Endothelial cell of umbilical vein (primary cell): Measurements from ENCODE around the gene IQSEC3. TPM values are rescaled to one million over a fixed set of nuclear protein-coding genes. Genes with fewer than 3 reads are reported as not detected.

Experiments
- BruUV-seq: library from RNA; stranded (reverse); fragments of 400-500 nt; replicated peaks from 2 replicates; lab custom pipeline; 2021; lab: Mats Ljungman, UMichigan
- CTCF ChIA-PET: fragments of 300-600, 350-600 bp; sonication (Branson Sonifier 250); formaldehyde crosslinking; loops from one replicate; lab custom pipeline; 2021; ENCODE audit warnings: antibody characterized with exemption, inconsistent platforms; lab: Charles Lee
- POLR2A ChIA-PET: fragments of 300-600, 350-600 bp; sonication (Branson Sonifier 250); formaldehyde crosslinking; loops from one replicate; lab custom pipeline; 2021; ENCODE audit warnings: antibody characterized with exemption, inconsistent platforms; lab: Charles Lee
- DNase-seq: peaks from one replicate; pipeline ENCODE4 v3.0.0-alpha.2; 2011; ENCODE audit warnings: low read depth, low spot score
- FAIRE-seq: peaks from 2 replicates; lab custom pipeline; 2011; peaks lifted over from hg19 to GRCh38; lab: Jason Lieb, UNC
- H2AFZ ChIP-seq: 2 replicates; pipeline ENCODE4 v1.6.0; 2012; ENCODE audit warnings: low read depth, low read length, control low read depth, inconsistent platforms
- H3K27ac ChIP-seq: 2 replicates; pipeline ENCODE4 v1.5.1; 2011; ENCODE audit warnings: low read depth, mild to moderate bottlenecking, control low read depth, low read length, moderate library complexity; ENCODE audit not compliant: insufficient read depth
- H3K27me3 ChIP-seq, 2 experiments: 2 replicates each; pipeline versions ENCODE4 v1.6.0 to v1.6.1; 2011; ENCODE audit warnings: low read length in 2 of 2, mixed read lengths in 1 of 2; ENCODE audit not compliant: control insufficient read depth in 2 of 2, insufficient read depth in 2 of 2
- H3K36me3 ChIP-seq, 2 experiments: 2 replicates in 1 of 2; 3 replicates in 1 of 2; pipeline ENCODE4 v1.5.1; 2011; ENCODE audit warnings: low read length in 2 of 2, mild to moderate bottlenecking in 1 of 2, moderate library complexity in 1 of 2; ENCODE audit not compliant: control insufficient read depth in 2 of 2, insufficient read depth in 2 of 2; ENCODE audit errors: extremely low read depth in 1 of 2
- H3K4me1 ChIP-seq: 3 replicates; pipeline ENCODE4 v1.5.1; 2011; ENCODE audit warnings: mild to moderate bottlenecking, low read length; ENCODE audit not compliant: control insufficient read depth, insufficient read depth; ENCODE audit errors: extremely low read depth
- H3K4me2 ChIP-seq: 2 replicates; pipeline ENCODE4 v1.6.1; 2011; ENCODE audit warnings: low read length, control low read depth, mixed read lengths; ENCODE audit not compliant: insufficient read depth
- H3K4me3 ChIP-seq, 3 experiments: fragments of 200-600 bp in 1 of 3; sonication (generic), shearing (Covaris generic) in 1 of 3; replicated peaks in 1 of 3; 2 replicates each; pipeline ENCODE4 v1.5.1; 2011 to 2016; ENCODE audit warnings: control low read depth in 3 of 3, low read length in 3 of 3, mild to moderate bottlenecking in 2 of 3, inconsistent platforms in 1 of 3, low read depth in 1 of 3, moderate library complexity in 1 of 3; ENCODE audit not compliant: insufficient read depth in 1 of 3
- H3K79me2 ChIP-seq: 2 replicates; pipeline ENCODE4 v1.6.0; 2012; ENCODE audit warnings: low read length, inconsistent platforms; ENCODE audit not compliant: control insufficient read depth, insufficient read depth
- H3K9ac ChIP-seq: replicated peaks from 2 replicates; pipeline ENCODE3; 2011; ENCODE audit warnings: low read length, control low read depth; ENCODE audit not compliant: insufficient read depth; ENCODE audit errors: extremely low read depth
- H3K9me1 ChIP-seq: replicated peaks from 3 replicates; pipeline ENCODE4 v1.6.0; 2011; ENCODE audit warnings: mild to moderate bottlenecking, low read length; ENCODE audit not compliant: control insufficient read depth, insufficient read depth; ENCODE audit errors: extremely low read depth
- H3K9me3 ChIP-seq: replicated peaks from 2 replicates; pipeline ENCODE4 v1.5.1; 2012; ENCODE audit warnings: low read length, inconsistent platforms; ENCODE audit not compliant: control insufficient read depth, insufficient read depth
- H4K20me1 ChIP-seq: replicated peaks from 2 replicates; pipeline ENCODE3; 2011; ENCODE audit warnings: mild to moderate bottlenecking, low read length; ENCODE audit not compliant: control insufficient read depth, insufficient read depth; ENCODE audit errors: extremely low read depth
- EZH2 ChIP-seq: IDR thresholded peaks from 2 replicates; pipeline ENCODE4 v1.6.1; 2012; ENCODE audit warnings: borderline replicate concordance, low read depth, mild to moderate bottlenecking, moderate library complexity, low read length, inconsistent platforms; ENCODE audit not compliant: severe bottlenecking
- FOS ChIP-seq: IDR thresholded peaks from 2 replicates; pipeline ENCODE4 v1.6.1; 2011; ENCODE audit warnings: mild to moderate bottlenecking, low read length, moderate library complexity, borderline replicate concordance; ENCODE audit not compliant: insufficient read depth
- GATA2 ChIP-seq: IDR thresholded peaks from 2 replicates; pipeline ENCODE4 v1.7.0; 2011; ENCODE audit warnings: low read depth, mild to moderate bottlenecking, moderate library complexity, mixed read lengths, low read length; ENCODE audit not compliant: insufficient read length, insufficient read depth
- MYC ChIP-seq: IDR thresholded peaks from one replicate; pipeline ENCODE4 v1.6.1; 2011; ENCODE audit warnings: mild to moderate bottlenecking, low read depth, low read length
- POLR2AphosphoS5 ChIP-seq: IDR thresholded peaks from 2 replicates; pipeline ENCODE4 v1.6.1; 2012; ENCODE audit warnings: low read depth, mild to moderate bottlenecking, control low read depth, low read length, moderate library complexity; ENCODE audit not compliant: insufficient read depth
- dilution Hi-C: fragments of 300-500 bp; cut with MboI; formaldehyde crosslinking; loops from one replicate; pipeline ENCODE4 v1.15.0; 2019; ENCODE audit warnings: low sequenced_read_pairs; ENCODE audit not compliant: extremely low pct_ligation_motif_present
- intact Hi-C: fragments of 100-400 bp; cut with micrococcal nuclease; formaldehyde crosslinking; loops from one replicate; pipeline ENCODE4 v1.10.0; 2022
- polyA plus RNA-seq, 4 experiments: library from polyadenylated mRNA; depleted of rRNA in 3 of 4; stranded (reverse) in 3 of 4; unstranded in 1 of 4; fragments of >200 nt; gene quantifications; 2 replicates each; pipeline versions ENCODE4 v1.2.1 to v1.2.3, GENCODE V29; 2011 to 2012; ENCODE audit warnings: missing spikeins in 1 of 4
- total RNA-seq: library from RNA; stranded (reverse); gene quantifications from 2 replicates; pipeline ENCODE4 v1.2.3, GENCODE V29; 2021
- TF ChIP-seq, protein P1 (sequence below), 2 donors: IDR thresholded peaks; 1 replicate in 1 of 2; 2 replicates in 1 of 2; pipeline ENCODE4 v1.5.1; 2011; ENCODE audit warnings: low read length in 2 of 2, mild to moderate bottlenecking in 2 of 2, moderate library complexity in 2 of 2, control low read depth in 1 of 2, inconsistent platforms in 1 of 2, low read depth in 1 of 2; ENCODE audit not compliant: insufficient read depth in 1 of 2; ENCODE audit errors: extremely low read depth in 1 of 2

IQSEC3 gene
- total and polyA plus RNA-seq, 2 donors (not counting 3 experiments of a cell fraction or from before 2014, with no cell fraction given): not detected

DNA sequence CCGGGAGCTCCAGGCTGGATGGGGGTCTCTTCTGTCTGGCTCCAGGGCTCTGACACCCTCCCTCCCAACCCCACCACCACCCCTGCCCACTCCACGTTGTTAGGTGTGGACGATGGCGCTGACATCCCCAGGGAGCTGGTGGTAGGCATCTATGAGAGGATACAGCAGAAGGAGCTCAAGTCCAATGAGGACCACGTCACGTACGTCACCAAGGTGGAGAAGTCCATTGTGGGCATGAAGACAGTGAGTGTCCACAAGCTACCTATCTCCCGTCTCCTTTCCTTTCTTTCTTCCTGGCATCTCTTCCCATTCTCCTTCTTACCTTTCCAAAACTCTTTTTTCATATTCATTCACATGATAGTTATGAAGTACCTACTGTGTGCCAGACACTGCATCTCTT lies 95.3 kb downstream of the IQSEC3 start:
- CTCF ChIA-PET: interaction anchor here (1.0 kb wide), 1 partner anchor 9 kb away, joined by 3 read pairs; no protein-coding TSS in a partner anchor
- H3K27me3 ChIP-seq: no peaks in the 10 kb centered on the region
- TF ChIP-seq FOS (no peak), GATA2 (no peak), MYC (no peak), EZH2 (no peak), POLR2AphosphoS5 (no peak)
- TF ChIP-seq, protein P1, sequence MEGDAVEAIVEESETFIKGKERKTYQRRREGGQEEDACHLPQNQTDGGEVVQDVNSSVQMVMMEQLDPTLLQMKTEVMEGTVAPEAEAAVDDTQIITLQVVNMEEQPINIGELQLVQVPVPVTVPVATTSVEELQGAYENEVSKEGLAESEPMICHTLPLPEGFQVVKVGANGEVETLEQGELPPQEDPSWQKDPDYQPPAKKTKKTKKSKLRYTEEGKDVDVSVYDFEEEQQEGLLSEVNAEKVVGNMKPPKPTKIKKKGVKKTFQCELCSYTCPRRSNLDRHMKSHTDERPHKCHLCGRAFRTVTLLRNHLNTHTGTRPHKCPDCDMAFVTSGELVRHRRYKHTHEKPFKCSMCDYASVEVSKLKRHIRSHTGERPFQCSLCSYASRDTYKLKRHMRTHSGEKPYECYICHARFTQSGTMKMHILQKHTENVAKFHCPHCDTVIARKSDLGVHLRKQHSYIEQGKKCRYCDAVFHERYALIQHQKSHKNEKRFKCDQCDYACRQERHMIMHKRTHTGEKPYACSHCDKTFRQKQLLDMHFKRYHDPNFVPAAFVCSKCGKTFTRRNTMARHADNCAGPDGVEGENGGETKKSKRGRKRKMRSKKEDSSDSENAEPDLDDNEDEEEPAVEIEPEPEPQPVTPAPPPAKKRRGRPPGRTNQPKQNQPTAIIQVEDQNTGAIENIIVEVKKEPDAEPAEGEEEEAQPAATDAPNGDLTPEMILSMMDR (IDR thresholded peaks at IDR 0.05; ENCODE audit: extremely low read depth in 1 of 2, insufficient read depth in 1 of 2, low read depth in 1 of 2, low read length in 2 of 2): no peak
- BruUV-seq: no TSS peak
- FAIRE-seq: no peak
- H3K4me3 ChIP-seq: no peak overlapping the region
- H4K20me1 ChIP-seq: no peaks in the 10 kb centered on the region
- H3K79me2 ChIP-seq: no peaks in the 10 kb centered on the region
- POLR2A ChIA-PET: no interaction called here
- no peak overlapping the region for H2AFZ ChIP-seq
- DNase-seq: no peak
- dilution Hi-C loops: no loop called here
- H3K4me1 ChIP-seq: no peaks in the 10 kb centered on the region
- H3K9me3 ChIP-seq: no peaks in the 10 kb centered on the region
- H3K4me2 ChIP-seq: no peak overlapping the region
- no peak overlapping the region for H3K27ac ChIP-seq
- H3K9ac ChIP-seq: no peak overlapping the region
- H3K36me3 ChIP-seq: no peaks in the 10 kb centered on the region
- no peaks in the 10 kb centered on the region for H3K9me1 ChIP-seq
- intact Hi-C loops: no loop called here
